NCI-H146 (cell line): Measurements from ENCODE around the gene APLP2.

Source experiments
- DNase-seq: peaks from one replicate; lab custom pipeline; 2025; lab: John Stamatoyannopoulos, UW

The APLP2 gene

GRCh38 chr11:130055617-130056016 is 14.1 kb upstream of the APLP2 start:
- DNase-seq = no peak

- DNase-seq = no peak
These were observed 8.7 kb upstream of the APLP2 start for GRCh38 chr11:130061017-130061416.

- no peak for DNase-seq
These were observed 7.7 kb upstream of the APLP2 start for GRCh38 chr11:130062026-130062425.

GRCh38 chr11:130063451-130063850 is 6.2 kb upstream of the APLP2 start:
- DNase-seq = no peak

GRCh38 chr11:130064596-130064995 is 5.1 kb upstream of the APLP2 start:
- no peak for DNase-seq

- DNase-seq = no peak
These were observed 3.4 kb upstream of the APLP2 start for GRCh38 chr11:130066338-130066737.

GRCh38 chr11:130068546-130068985 is 1.1 kb upstream of the APLP2 start:
- DNase-seq = peak; percentile 34

GRCh38 chr11:130068986-130069658 is 572 bp upstream of the APLP2 start:
- no peak for DNase-seq

GRCh38 chr11:130070109-130070845 is 583 bp downstream of the APLP2 start:
- peak; percentile 64 for DNase-seq

- DNase-seq = no peak
These were observed 1.1 kb downstream of the APLP2 start for GRCh38 chr11:130070846-130071200.

GRCh38 chr11:130071211-130071712 is 1.6 kb downstream of the APLP2 start:
- DNase-seq = no peak

GRCh38 chr11:130074736-130075135 is 5.0 kb downstream of the APLP2 start:
- DNase-seq = no peak

- no peak for DNase-seq
These were observed 7.2 kb downstream of the APLP2 start for GRCh38 chr11:130076778-130077481.

GRCh38 chr11:130077671-130078070 is 8.0 kb downstream of the APLP2 start:
- no peak for DNase-seq

GRCh38 chr11:130078080-130078479 is 8.4 kb downstream of the APLP2 start:
- no peak for DNase-seq

GRCh38 chr11:130085671-130086290 is 16.1 kb downstream of the APLP2 start:
- DNase-seq = no peak

GRCh38 chr11:130086669-130087068 is 17.0 kb downstream of the APLP2 start:
- DNase-seq = no peak

- DNase-seq = no peak
These were observed 17.7 kb downstream of the APLP2 start for GRCh38 chr11:130087294-130087926.

- DNase-seq = no peak
These were observed 18.5 kb downstream of the APLP2 start for GRCh38 chr11:130088217-130088616.

GRCh38 chr11:130088919-130089673 is 19.4 kb downstream of the APLP2 start:
- DNase-seq = no peak

GRCh38 chr11:130089674-130090073 is 20.0 kb downstream of the APLP2 start:
- DNase-seq = no peak
